CD4-positive, alpha-beta T cell (primary cell): ENCODE measurements around the gene DISP3. TPM values are rescaled to one million over a fixed set of nuclear protein-coding genes. Genes with fewer than 3 reads are reported as not detected.
A peak's percentile ranks its signal among the peaks of the same experiment; 100 is the strongest.

Source experiments
- ATAC-seq: fragments of 200-7000 bp; cut with Tn5 transposase; one replicate; pipeline ENCODE4 v1.10.0; 2022; ENCODE audit warnings: mild to moderate bottlenecking; ENCODE audit not compliant: poor library complexity
- CTCF ChIA-PET: fragments of 350-600 bp; sonication (Branson Sonifier 250); formaldehyde crosslinking; loops from one replicate; lab custom pipeline; 2021; ENCODE audit warnings: antibody characterized with exemption, inconsistent platforms; lab: Charles Lee
- POLR2A ChIA-PET: fragments of 350-600 bp; sonication (Branson Sonifier 250); formaldehyde crosslinking; loops from one replicate; lab custom pipeline; 2021; ENCODE audit warnings: antibody characterized with exemption, inconsistent platforms; lab: Charles Lee
- DNase-seq, 14 experiments: peaks; one replicate each; pipeline ENCODE4 v3.0.0-alpha.2; 2013 to 2020; ENCODE audit warnings: mixed read lengths in 2 of 14
- H3K27ac ChIP-seq, 2 donors: one replicate each; pipeline versions ENCODE4 v1.5.1 to v1.7.0; 2013; ENCODE audit warnings: low read length in 2 of 2, low read depth in 1 of 2, mild to moderate bottlenecking in 1 of 2
- H3K27me3 ChIP-seq, 2 experiments: 1 replicate in 1 of 2; 2 replicates in 1 of 2; pipeline versions ENCODE4 v1.6.1 to v1.7.0; 2013; ENCODE audit warnings: low read length in 2 of 2, control low read depth in 1 of 2, mild to moderate bottlenecking in 1 of 2, moderate library complexity in 1 of 2; ENCODE audit not compliant: insufficient read depth in 2 of 2, control insufficient read depth in 1 of 2
- H3K36me3 ChIP-seq: one replicate; pipeline ENCODE4 v1.6.1; 2013; ENCODE audit warnings: low read length, control low read depth; ENCODE audit not compliant: insufficient read depth
- H3K4me1 ChIP-seq: one replicate; pipeline ENCODE4 v1.6.1; 2013; ENCODE audit warnings: low read length, control low read depth; ENCODE audit not compliant: insufficient read depth
- H3K4me3 ChIP-seq: one replicate; pipeline ENCODE4 v1.5.1; 2013; ENCODE audit warnings: mild to moderate bottlenecking, low read length, moderate library complexity
- H3K9me3 ChIP-seq, 2 experiments: 1 replicate in 1 of 2; 2 replicates in 1 of 2; pipeline versions ENCODE4 v1.6.1 to v1.7.0; 2013; ENCODE audit warnings: low read length in 2 of 2, mild to moderate bottlenecking in 2 of 2, control low read depth in 1 of 2, moderate library complexity in 1 of 2; ENCODE audit not compliant: control insufficient read depth in 1 of 2, insufficient read depth in 1 of 2
- H3K27ac Mint-ChIP-seq: one replicate; pipeline ENCODE4 v1.8.0; 2020; ENCODE audit warnings: mixed read lengths
- H3K27me3 Mint-ChIP-seq: one replicate; pipeline ENCODE4 v1.8.0; 2021; ENCODE audit warnings: mixed read lengths
- H3K36me3 Mint-ChIP-seq: one replicate; pipeline ENCODE4 v1.8.0; 2021; ENCODE audit warnings: low read depth, mixed read lengths
- H3K4me1 Mint-ChIP-seq: one replicate; pipeline ENCODE4 v1.8.0; 2021; ENCODE audit warnings: low read depth, mixed read lengths
- H3K4me3 Mint-ChIP-seq: one replicate; pipeline ENCODE4 v1.8.0; 2020; ENCODE audit warnings: mild to moderate bottlenecking, mixed read lengths
- H3K9me3 Mint-ChIP-seq: one replicate; pipeline ENCODE4 v1.8.0; 2020; ENCODE audit warnings: mixed read lengths
- CTCF ChIP-seq: fragments of 200-600 bp; IDR thresholded peaks from one replicate; pipeline ENCODE4 v1.8.0; 2022; ENCODE audit warnings: antibody characterized with exemption, mild to moderate bottlenecking
- intact Hi-C, 2 experiments: fragments of 100-400 bp; cut with DNase I in 1 of 2; cut with micrococcal nuclease in 1 of 2; formaldehyde crosslinking; loops; one replicate each; pipeline versions ENCODE4 v1.15.1 to v1.9.0; 2023 to 2025; cut with DNase I, micrococcal nuclease
- total RNA-seq, 174 experiments: library from RNA in 2 of 174; stranded (reverse) in 2 of 174; gene quantifications; one replicate each; pipeline ENCODE4 v1.2.3 and lab custom pipeline; 2021 to 2026

The DISP3 gene
- total RNA-seq, 2 experiments from 2014 or later: 0.55 to 0.56 TPM

DNA sequence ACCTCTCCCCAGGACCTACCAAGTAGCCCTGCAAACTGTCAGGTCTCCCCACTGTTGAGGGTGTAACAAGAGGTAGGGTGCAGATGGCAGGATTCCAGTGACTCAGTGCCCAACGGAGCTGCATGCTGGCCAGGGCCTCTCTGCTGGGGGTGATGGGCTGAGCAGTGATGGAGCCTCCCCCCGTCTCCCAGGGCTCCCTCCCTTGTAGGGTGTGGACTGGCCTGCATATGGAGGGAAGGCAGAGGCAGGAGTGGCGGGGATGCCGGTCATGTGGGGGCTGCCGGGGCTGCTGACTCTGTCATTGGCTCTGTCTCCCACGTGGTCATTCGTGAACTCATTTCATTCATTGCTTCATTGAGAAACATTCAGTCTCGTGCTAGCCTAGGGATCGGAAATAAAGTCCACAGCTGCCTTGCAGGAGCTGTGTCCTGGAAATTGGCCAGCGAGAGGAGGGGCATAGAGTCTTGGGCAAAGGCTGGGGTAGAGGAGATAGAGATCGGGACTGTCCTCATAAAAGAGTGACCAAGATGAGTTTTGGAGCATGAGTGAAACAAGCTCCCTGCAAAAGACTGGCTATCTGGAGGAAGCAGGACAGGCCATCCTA, 22.9 kb upstream of the DISP3 start:
- ATAC-seq: no peak
- Mint-ChIP-seq H3K27ac (no peak overlapping the region), H3K4me1 (peaks cover 31% of the 10 kb centered on the region), H3K36me3 (no peaks in the 10 kb centered on the region), H3K4me3 (no peak overlapping the region), H3K9me3 (no peaks in the 10 kb centered on the region), H3K27me3 (peaks cover 2% of the 10 kb centered on the region)
- H3K27ac ChIP-seq: no peak overlapping the region
- H3K9me3 ChIP-seq: peaks cover 0 to 3% of the 10 kb centered on the region in 2 experiments
- no peaks in the 10 kb centered on the region for H3K27me3 ChIP-seq
- H3K36me3 ChIP-seq: no peaks in the 10 kb centered on the region
- H3K4me3 ChIP-seq: no peak overlapping the region
- no peak for DNase-seq
- intact Hi-C loops: no loop called here
- TF ChIP-seq CTCF: no peak
- ChIA-PET CTCF (no interaction called here), POLR2A (no interaction called here)
- H3K4me1 ChIP-seq: peaks cover 22% of the 10 kb centered on the region

DNA sequence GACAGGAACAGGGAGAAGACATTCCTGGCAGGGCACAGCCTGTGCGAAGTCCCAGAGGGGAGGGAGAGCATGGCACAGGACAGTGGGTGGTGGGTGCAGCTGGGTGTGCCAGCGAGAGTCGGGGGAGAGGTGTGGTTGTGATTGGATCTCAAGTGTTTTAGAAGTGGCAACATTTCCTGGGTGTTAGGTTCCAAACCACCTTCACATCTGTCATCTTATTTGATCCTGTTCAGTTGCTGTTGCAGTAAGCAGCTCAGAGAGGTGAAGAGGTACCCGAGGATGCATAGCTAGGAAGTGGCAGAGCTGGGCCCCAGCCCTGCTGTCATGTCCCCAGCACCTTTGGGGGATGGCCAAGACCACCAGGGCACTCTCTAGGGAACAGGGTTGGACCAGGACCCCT, 22.0 kb upstream of the DISP3 start:
- intact Hi-C loops: no loop called here
- H3K27ac ChIP-seq: no peak overlapping the region
- peaks cover 0 to 2% of the 10 kb centered on the region in 2 experiments for H3K27me3 ChIP-seq
- peak overlapping the region; percentile 45 for H3K27ac Mint-ChIP-seq
- H3K9me3 ChIP-seq: peaks cover 0 to 3% of the 10 kb centered on the region in 2 experiments
- no peaks in the 10 kb centered on the region for H3K36me3 ChIP-seq
- ATAC-seq (peak; percentile 32), DNase-seq (no peak)
- peaks cover 31% of the 10 kb centered on the region for H3K4me1 Mint-ChIP-seq
- no peaks in the 10 kb centered on the region for H3K9me3 Mint-ChIP-seq
- POLR2A ChIA-PET: no interaction called here
- H3K36me3 Mint-ChIP-seq: no peaks in the 10 kb centered on the region
- TF ChIP-seq CTCF: no peak
- H3K4me1 ChIP-seq: peaks cover 22% of the 10 kb centered on the region
- CTCF ChIA-PET: no interaction called here
- peak overlapping the region; percentile 26 for H3K4me3 Mint-ChIP-seq
- H3K4me3 ChIP-seq: no peak overlapping the region
- peaks cover 3% of the 10 kb centered on the region for H3K27me3 Mint-ChIP-seq

DNA sequence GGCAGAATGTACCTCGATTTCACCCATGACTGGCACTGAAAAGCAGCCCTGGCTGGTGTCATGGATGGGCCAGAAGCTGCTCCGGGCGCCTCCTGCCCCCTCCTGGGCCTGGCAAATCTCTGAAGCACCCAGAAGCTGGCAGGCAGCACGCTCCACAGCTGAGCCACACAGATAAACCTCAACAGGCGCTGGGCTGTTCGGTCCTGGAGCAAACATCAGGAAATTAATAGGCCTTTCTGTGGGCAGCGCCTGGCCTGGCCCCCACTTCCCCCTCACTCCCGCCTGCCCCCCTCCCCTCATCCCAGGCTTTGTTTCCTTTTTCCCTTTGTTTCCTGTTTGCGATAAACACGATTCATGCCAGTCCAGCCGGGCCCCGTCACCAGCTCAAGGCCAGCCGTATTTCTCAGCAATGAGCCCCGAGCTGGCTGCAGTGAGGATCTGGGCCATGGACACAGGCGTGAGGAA, 20.1 kb upstream of the DISP3 start:
- Histone ChIP-seq H3K4me1 (peaks cover 22% of the 10 kb centered on the region), H3K27ac (no peak overlapping the region), H3K27me3 (peaks cover 0 to 2% of the 10 kb centered on the region in 2 experiments), H3K4me3 (no peak overlapping the region), H3K9me3 (peaks cover 0 to 3% of the 10 kb centered on the region in 2 experiments), H3K36me3 (no peaks in the 10 kb centered on the region)
- ATAC-seq (no peak), DNase-seq (no peak)
- Mint-ChIP-seq H3K27ac (no peak overlapping the region), H3K4me1 (peaks cover 31% of the 10 kb centered on the region), H3K27me3 (peaks cover 9% of the 10 kb centered on the region), H3K9me3 (no peaks in the 10 kb centered on the region), H3K36me3 (no peaks in the 10 kb centered on the region), H3K4me3 (no peak overlapping the region)
- TF ChIP-seq CTCF: no peak
- ChIA-PET CTCF (no interaction called here), POLR2A (interaction anchor here (0.5 kb wide), 1 partner anchor 634 kb away, joined by 5 read pairs; no protein-coding TSS in a partner anchor)
- intact Hi-C loops: no loop called here
